ENCODE data around the gene TRIM61.
A peak's percentile ranks its signal among the peaks of the same experiment; 100 is the strongest.
"Not testable (repeated sequence)": the region's sequence is repeated elsewhere in the genome, so short reads cannot be mapped to it uniquely, and the experiment has no call there.

TRIM61 gene

GRCh38 chr4:165009493-165010227 lies 32.2 kb upstream of the TRIM61 start:
- no peak overlapping the region for H3K4me3 ChIP-seq (ENCODE audit: low read depth, low read length)
- TF ChIP-seq CTCF (IDR thresholded peaks at IDR 0.05; ENCODE audit: borderline replicate concordance, insufficient read depth, low read depth, low read length) = no peak

GRCh38 chr4:165006886-165007285 lies 29.4 kb upstream of the TRIM61 start:
- no peak for TF ChIP-seq CTCF (IDR thresholded peaks at IDR 0.05; ENCODE audit: borderline replicate concordance, insufficient read depth, low read depth, low read length)
- H3K4me3 ChIP-seq (ENCODE audit: low read depth, low read length) = no peak overlapping the region

- no peak for TF ChIP-seq CTCF (IDR thresholded peaks at IDR 0.05; ENCODE audit: borderline replicate concordance, insufficient read depth, low read depth, low read length)
- H3K4me3 ChIP-seq (ENCODE audit: low read depth, low read length) = no peak overlapping the region
Observed at GRCh38 chr4:165006456-165006855, 29.0 kb upstream of the TRIM61 start.

- TF ChIP-seq CTCF (IDR thresholded peaks at IDR 0.05; ENCODE audit: borderline replicate concordance, insufficient read depth, low read depth, low read length) = no peak
- no peak overlapping the region for H3K4me3 ChIP-seq (ENCODE audit: low read depth, low read length)
Observed at GRCh38 chr4:165005352-165005925, 28.0 kb upstream of the TRIM61 start.

GRCh38 chr4:165001957-165002356 lies 24.5 kb upstream of the TRIM61 start:
- not testable (repeated sequence) for H3K4me3 ChIP-seq (ENCODE audit: low read depth, low read length)

GRCh38 chr4:164998526-164999080 lies 21.1 kb upstream of the TRIM61 start:
- H3K4me3 ChIP-seq (ENCODE audit: low read depth, low read length) = not testable (repeated sequence)

- no peak overlapping the region for H3K4me3 ChIP-seq (ENCODE audit: low read depth, low read length)
- no peak for TF ChIP-seq CTCF (IDR thresholded peaks at IDR 0.05; ENCODE audit: borderline replicate concordance, insufficient read depth, low read depth, low read length)
Observed at GRCh38 chr4:164997941-164998340, 20.5 kb upstream of the TRIM61 start.

- H3K4me3 ChIP-seq (ENCODE audit: low read depth, low read length) = no peak overlapping the region
- TF ChIP-seq CTCF (IDR thresholded peaks at IDR 0.05; ENCODE audit: borderline replicate concordance, insufficient read depth, low read depth, low read length) = peak; percentile 28; the same call in 1 of the 2 replicates
Observed at GRCh38 chr4:164997324-164997723, 19.9 kb upstream of the TRIM61 start.

GRCh38 chr4:164996123-164996522 lies 18.7 kb upstream of the TRIM61 start:
- not testable (repeated sequence) for H3K4me3 ChIP-seq (ENCODE audit: low read depth, low read length)

GRCh38 chr4:164990786-164991185 lies 13.3 kb upstream of the TRIM61 start:
- H3K4me3 ChIP-seq (ENCODE audit: low read depth, low read length) = not testable (repeated sequence)
